Endothelial cell of umbilical vein (primary cell): ENCODE results near the gene ADAMTS17.

Experiments
- CTCF ChIP-seq, 2 donors: IDR thresholded peaks; 1 replicate in 1 of 2; 2 replicates in 1 of 2; pipeline ENCODE4 v1.5.1; 2011; ENCODE audit warnings: low read length in 2 of 2, mild to moderate bottlenecking in 2 of 2, moderate library complexity in 2 of 2, control low read depth in 1 of 2, inconsistent platforms in 1 of 2, low read depth in 1 of 2; ENCODE audit not compliant: insufficient read depth in 1 of 2; ENCODE audit errors: extremely low read depth in 1 of 2
- EZH2 ChIP-seq: IDR thresholded peaks from 2 replicates; pipeline ENCODE4 v1.6.1; 2012; ENCODE audit warnings: borderline replicate concordance, low read depth, mild to moderate bottlenecking, moderate library complexity, low read length, inconsistent platforms; ENCODE audit not compliant: severe bottlenecking
- FOS ChIP-seq: IDR thresholded peaks from 2 replicates; pipeline ENCODE4 v1.6.1; 2011; ENCODE audit warnings: mild to moderate bottlenecking, low read length, moderate library complexity, borderline replicate concordance; ENCODE audit not compliant: insufficient read depth
- JUN ChIP-seq: IDR thresholded peaks from 2 replicates; pipeline ENCODE4 v1.6.1; 2011; ENCODE audit warnings: borderline replicate concordance, low read depth; ENCODE audit not compliant: insufficient read length, insufficient read depth
- MAX ChIP-seq: IDR thresholded peaks from 2 replicates; pipeline ENCODE4 v1.6.1; 2011; ENCODE audit not compliant: insufficient read depth, insufficient read length
- MYC ChIP-seq: IDR thresholded peaks from one replicate; pipeline ENCODE4 v1.6.1; 2011; ENCODE audit warnings: mild to moderate bottlenecking, low read depth, low read length
- POLR2A ChIP-seq: IDR thresholded peaks from 2 replicates; pipeline ENCODE4 v1.6.1; 2012; ENCODE audit warnings: low read depth, mild to moderate bottlenecking, control low read depth, low read length
- POLR2AphosphoS5 ChIP-seq: IDR thresholded peaks from 2 replicates; pipeline ENCODE4 v1.6.1; 2012; ENCODE audit warnings: low read depth, mild to moderate bottlenecking, control low read depth, low read length, moderate library complexity; ENCODE audit not compliant: insufficient read depth

- TF ChIP-seq CTCF (IDR thresholded peaks at IDR 0.05; ENCODE audit: extremely low read depth in 1 of 2, insufficient read depth in 1 of 2, low read depth in 1 of 2, low read length in 2 of 2) (no peak), POLR2A (no peak), POLR2AphosphoS5 (no peak), MAX (no peak), EZH2 (no peak), MYC (no peak), JUN (no peak), FOS (no peak)
Measured at GRCh38 chr15:100115066-100115710, 226.6 kb downstream of the ADAMTS17 start.
